Endothelial cell of umbilical vein (primary cell): ENCODE data around the gene STEAP1. TPM values are rescaled to one million over a fixed set of nuclear protein-coding genes. Genes with fewer than 3 reads are reported as not detected.

Experiments
- BruUV-seq: library from RNA; stranded (reverse); fragments of 400-500 nt; replicated peaks from 2 replicates; lab custom pipeline; 2021; lab: Mats Ljungman, UMichigan
- CTCF ChIA-PET: fragments of 300-600, 350-600 bp; sonication (Branson Sonifier 250); formaldehyde crosslinking; loops from one replicate; lab custom pipeline; 2021; ENCODE audit warnings: antibody characterized with exemption, inconsistent platforms; lab: Charles Lee
- POLR2A ChIA-PET: fragments of 300-600, 350-600 bp; sonication (Branson Sonifier 250); formaldehyde crosslinking; loops from one replicate; lab custom pipeline; 2021; ENCODE audit warnings: antibody characterized with exemption, inconsistent platforms; lab: Charles Lee
- DNase-seq: peaks from one replicate; pipeline ENCODE4 v3.0.0-alpha.2; 2011; ENCODE audit warnings: low read depth, low spot score
- FAIRE-seq: peaks from 2 replicates; lab custom pipeline; 2011; peaks lifted over from hg19 to GRCh38; lab: Jason Lieb, UNC
- H2AFZ ChIP-seq: 2 replicates; pipeline ENCODE4 v1.6.0; 2012; ENCODE audit warnings: low read depth, low read length, control low read depth, inconsistent platforms
- H3K27ac ChIP-seq: 2 replicates; pipeline ENCODE4 v1.5.1; 2011; ENCODE audit warnings: low read depth, mild to moderate bottlenecking, control low read depth, low read length, moderate library complexity; ENCODE audit not compliant: insufficient read depth
- H3K27me3 ChIP-seq, 2 experiments: 2 replicates each; pipeline versions ENCODE4 v1.6.0 to v1.6.1; 2011; ENCODE audit warnings: low read length in 2 of 2, mixed read lengths in 1 of 2; ENCODE audit not compliant: control insufficient read depth in 2 of 2, insufficient read depth in 2 of 2
- H3K36me3 ChIP-seq, 2 experiments: 2 replicates in 1 of 2; 3 replicates in 1 of 2; pipeline ENCODE4 v1.5.1; 2011; ENCODE audit warnings: low read length in 2 of 2, mild to moderate bottlenecking in 1 of 2, moderate library complexity in 1 of 2; ENCODE audit not compliant: control insufficient read depth in 2 of 2, insufficient read depth in 2 of 2; ENCODE audit errors: extremely low read depth in 1 of 2
- H3K4me1 ChIP-seq: 3 replicates; pipeline ENCODE4 v1.5.1; 2011; ENCODE audit warnings: mild to moderate bottlenecking, low read length; ENCODE audit not compliant: control insufficient read depth, insufficient read depth; ENCODE audit errors: extremely low read depth
- H3K4me2 ChIP-seq: 2 replicates; pipeline ENCODE4 v1.6.1; 2011; ENCODE audit warnings: low read length, control low read depth, mixed read lengths; ENCODE audit not compliant: insufficient read depth
- H3K4me3 ChIP-seq, 3 experiments: fragments of 200-600 bp in 1 of 3; sonication (generic), shearing (Covaris generic) in 1 of 3; replicated peaks in 1 of 3; 2 replicates each; pipeline ENCODE4 v1.5.1; 2011 to 2016; ENCODE audit warnings: control low read depth in 3 of 3, low read length in 3 of 3, mild to moderate bottlenecking in 2 of 3, inconsistent platforms in 1 of 3, low read depth in 1 of 3, moderate library complexity in 1 of 3; ENCODE audit not compliant: insufficient read depth in 1 of 3
- H3K79me2 ChIP-seq: 2 replicates; pipeline ENCODE4 v1.6.0; 2012; ENCODE audit warnings: low read length, inconsistent platforms; ENCODE audit not compliant: control insufficient read depth, insufficient read depth
- H3K9ac ChIP-seq: replicated peaks from 2 replicates; pipeline ENCODE3; 2011; ENCODE audit warnings: low read length, control low read depth; ENCODE audit not compliant: insufficient read depth; ENCODE audit errors: extremely low read depth
- H3K9me1 ChIP-seq: replicated peaks from 3 replicates; pipeline ENCODE4 v1.6.0; 2011; ENCODE audit warnings: mild to moderate bottlenecking, low read length; ENCODE audit not compliant: control insufficient read depth, insufficient read depth; ENCODE audit errors: extremely low read depth
- H3K9me3 ChIP-seq: replicated peaks from 2 replicates; pipeline ENCODE4 v1.5.1; 2012; ENCODE audit warnings: low read length, inconsistent platforms; ENCODE audit not compliant: control insufficient read depth, insufficient read depth
- H4K20me1 ChIP-seq: replicated peaks from 2 replicates; pipeline ENCODE3; 2011; ENCODE audit warnings: mild to moderate bottlenecking, low read length; ENCODE audit not compliant: control insufficient read depth, insufficient read depth; ENCODE audit errors: extremely low read depth
- EZH2 ChIP-seq: IDR thresholded peaks from 2 replicates; pipeline ENCODE4 v1.6.1; 2012; ENCODE audit warnings: borderline replicate concordance, low read depth, mild to moderate bottlenecking, moderate library complexity, low read length, inconsistent platforms; ENCODE audit not compliant: severe bottlenecking
- FOS ChIP-seq: IDR thresholded peaks from 2 replicates; pipeline ENCODE4 v1.6.1; 2011; ENCODE audit warnings: mild to moderate bottlenecking, low read length, moderate library complexity, borderline replicate concordance; ENCODE audit not compliant: insufficient read depth
- GATA2 ChIP-seq: IDR thresholded peaks from 2 replicates; pipeline ENCODE4 v1.7.0; 2011; ENCODE audit warnings: low read depth, mild to moderate bottlenecking, moderate library complexity, mixed read lengths, low read length; ENCODE audit not compliant: insufficient read length, insufficient read depth
- JUN ChIP-seq: IDR thresholded peaks from 2 replicates; pipeline ENCODE4 v1.6.1; 2011; ENCODE audit warnings: borderline replicate concordance, low read depth; ENCODE audit not compliant: insufficient read length, insufficient read depth
- MYC ChIP-seq: IDR thresholded peaks from one replicate; pipeline ENCODE4 v1.6.1; 2011; ENCODE audit warnings: mild to moderate bottlenecking, low read depth, low read length
- POLR2A ChIP-seq: IDR thresholded peaks from 2 replicates; pipeline ENCODE4 v1.6.1; 2012; ENCODE audit warnings: low read depth, mild to moderate bottlenecking, control low read depth, low read length
- POLR2AphosphoS5 ChIP-seq: IDR thresholded peaks from 2 replicates; pipeline ENCODE4 v1.6.1; 2012; ENCODE audit warnings: low read depth, mild to moderate bottlenecking, control low read depth, low read length, moderate library complexity; ENCODE audit not compliant: insufficient read depth
- dilution Hi-C: fragments of 300-500 bp; cut with MboI; formaldehyde crosslinking; loops from one replicate; pipeline ENCODE4 v1.15.0; 2019; ENCODE audit warnings: low sequenced_read_pairs; ENCODE audit not compliant: extremely low pct_ligation_motif_present
- intact Hi-C: fragments of 100-400 bp; cut with micrococcal nuclease; formaldehyde crosslinking; loops from one replicate; pipeline ENCODE4 v1.10.0; 2022
- polyA plus RNA-seq, 4 experiments: library from polyadenylated mRNA; depleted of rRNA in 3 of 4; stranded (reverse) in 3 of 4; unstranded in 1 of 4; fragments of >200 nt; gene quantifications; 2 replicates each; pipeline versions ENCODE4 v1.2.1 to v1.2.3, GENCODE V29; 2011 to 2012; ENCODE audit warnings: missing spikeins in 1 of 4
- total RNA-seq: library from RNA; stranded (reverse); gene quantifications from 2 replicates; pipeline ENCODE4 v1.2.3, GENCODE V29; 2021
- TF ChIP-seq, protein P1 (sequence below), 2 donors: IDR thresholded peaks; 1 replicate in 1 of 2; 2 replicates in 1 of 2; pipeline ENCODE4 v1.5.1; 2011; ENCODE audit warnings: low read length in 2 of 2, mild to moderate bottlenecking in 2 of 2, moderate library complexity in 2 of 2, control low read depth in 1 of 2, inconsistent platforms in 1 of 2, low read depth in 1 of 2; ENCODE audit not compliant: insufficient read depth in 1 of 2; ENCODE audit errors: extremely low read depth in 1 of 2
- TF ChIP-seq, protein P2 (sequence below): IDR thresholded peaks from 2 replicates; pipeline ENCODE4 v1.6.1; 2011; ENCODE audit not compliant: insufficient read depth, insufficient read length

Gene STEAP1
- total and polyA plus RNA-seq, 2 donors (not counting 3 experiments of a cell fraction or from before 2014, with no cell fraction given): 35.0 to 42.7 TPM

DNA sequence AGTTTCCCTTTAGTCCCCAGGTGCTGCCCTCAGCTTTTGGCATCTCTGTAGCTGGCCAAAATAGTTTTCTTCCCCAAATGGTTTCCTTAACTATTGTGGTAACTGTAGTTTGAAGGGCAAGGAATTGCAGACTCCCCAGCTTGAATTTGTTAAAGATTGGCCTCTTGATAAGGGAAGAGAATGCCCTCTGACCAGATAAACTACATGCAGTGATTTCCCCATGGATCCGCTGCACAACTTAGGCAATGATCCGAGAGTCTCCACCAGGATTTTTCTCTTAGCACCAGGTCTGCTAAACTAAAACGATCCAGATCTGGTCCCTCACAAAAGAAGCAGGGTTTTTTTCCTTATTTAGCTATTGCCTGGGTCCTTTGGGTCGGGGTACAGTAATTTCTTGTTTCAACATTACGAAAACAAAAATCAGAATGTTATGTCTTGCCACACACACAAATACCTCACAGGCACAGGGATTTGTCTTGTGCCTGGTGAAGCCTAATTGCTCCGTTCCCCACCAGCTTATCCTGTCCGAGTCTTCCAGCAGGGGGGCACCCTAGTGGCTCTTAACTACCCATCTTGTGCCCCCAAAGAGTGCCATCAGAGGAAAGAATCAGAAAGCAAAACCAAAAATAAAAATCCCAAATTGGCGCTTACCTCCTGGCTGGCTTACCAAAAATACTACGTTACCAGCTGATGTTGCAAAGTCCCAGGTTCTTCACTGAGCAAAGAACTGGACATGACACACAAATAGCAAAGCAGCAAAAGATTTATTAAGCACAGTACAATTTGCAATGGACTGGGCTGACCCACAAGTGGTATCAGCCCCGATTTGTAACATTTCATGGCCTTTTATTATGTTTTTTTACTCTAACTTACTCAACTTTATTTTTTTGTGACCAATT is 40.9 kb downstream of the STEAP1 start:
- Histone ChIP-seq H2AFZ (no peak overlapping the region), H3K9me3 (no peaks in the 10 kb centered on the region), H3K9ac (no peak overlapping the region), H3K9me1 (no peaks in the 10 kb centered on the region), H3K4me2 (no peak overlapping the region), H3K27ac (no peak overlapping the region), H3K27me3 (no peaks in the 10 kb centered on the region), H3K4me1 (no peaks in the 10 kb centered on the region), H3K4me3 (no peak overlapping the region), H4K20me1 (no peaks in the 10 kb centered on the region), H3K79me2 (no peaks in the 10 kb centered on the region), H3K36me3 (no peaks in the 10 kb centered on the region)
- TF ChIP-seq POLR2A (no peak), JUN (no peak), EZH2 (no peak), MYC (no peak), POLR2AphosphoS5 (no peak), GATA2 (no peak), FOS (no peak)
- TF ChIP-seq, protein P1, sequence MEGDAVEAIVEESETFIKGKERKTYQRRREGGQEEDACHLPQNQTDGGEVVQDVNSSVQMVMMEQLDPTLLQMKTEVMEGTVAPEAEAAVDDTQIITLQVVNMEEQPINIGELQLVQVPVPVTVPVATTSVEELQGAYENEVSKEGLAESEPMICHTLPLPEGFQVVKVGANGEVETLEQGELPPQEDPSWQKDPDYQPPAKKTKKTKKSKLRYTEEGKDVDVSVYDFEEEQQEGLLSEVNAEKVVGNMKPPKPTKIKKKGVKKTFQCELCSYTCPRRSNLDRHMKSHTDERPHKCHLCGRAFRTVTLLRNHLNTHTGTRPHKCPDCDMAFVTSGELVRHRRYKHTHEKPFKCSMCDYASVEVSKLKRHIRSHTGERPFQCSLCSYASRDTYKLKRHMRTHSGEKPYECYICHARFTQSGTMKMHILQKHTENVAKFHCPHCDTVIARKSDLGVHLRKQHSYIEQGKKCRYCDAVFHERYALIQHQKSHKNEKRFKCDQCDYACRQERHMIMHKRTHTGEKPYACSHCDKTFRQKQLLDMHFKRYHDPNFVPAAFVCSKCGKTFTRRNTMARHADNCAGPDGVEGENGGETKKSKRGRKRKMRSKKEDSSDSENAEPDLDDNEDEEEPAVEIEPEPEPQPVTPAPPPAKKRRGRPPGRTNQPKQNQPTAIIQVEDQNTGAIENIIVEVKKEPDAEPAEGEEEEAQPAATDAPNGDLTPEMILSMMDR (IDR thresholded peaks at IDR 0.05; ENCODE audit: extremely low read depth in 1 of 2, insufficient read depth in 1 of 2, low read depth in 1 of 2, low read length in 2 of 2): no peak
- TF ChIP-seq, protein P2, sequence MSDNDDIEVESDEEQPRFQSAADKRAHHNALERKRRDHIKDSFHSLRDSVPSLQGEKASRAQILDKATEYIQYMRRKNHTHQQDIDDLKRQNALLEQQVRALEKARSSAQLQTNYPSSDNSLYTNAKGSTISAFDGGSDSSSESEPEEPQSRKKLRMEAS: no peak
- no TSS peak for BruUV-seq
- ChIA-PET CTCF (interaction anchor here (1.3 to 2.3 kb wide), 4 partner anchors 16 to 233 kb away, joined by 3 to 12 read pairs (median 4); partner anchors contain the start of gene STEAP2), POLR2A (no interaction called here)
- intact Hi-C loops (no loop called here), dilution Hi-C loops (no loop called here)
- no peak for FAIRE-seq
- no peak for DNase-seq
